HCT116 (cell line): Measurements from ENCODE around the gene NIF3L1. TPM values are rescaled to one million over a fixed set of nuclear protein-coding genes. Genes with fewer than 3 reads are reported as not detected.

Source experiments
- ATAC-seq: fragments of 200-7000 bp; cut with Tn5 transposase; 2 replicates; pipeline ENCODE4 v1.9.1; 2020; ENCODE audit warnings: mild to moderate bottlenecking, moderate library complexity
- BruUV-seq: library from RNA; stranded (reverse); fragments of 400-500 nt; replicated peaks from 2 replicates; lab custom pipeline; 2021; lab: Mats Ljungman, UMichigan
- CTCF ChIA-PET: fragments of 300-600 bp; sonication (Branson Sonifier 250); formaldehyde crosslinking; loops from one replicate; lab custom pipeline; 2021; ENCODE audit warnings: antibody characterized with exemption; lab: Charles Lee
- POLR2A ChIA-PET: fragments of 300-600, 350-600 bp; sonication (Branson Sonifier 250); formaldehyde crosslinking; loops from one replicate; lab custom pipeline; 2021; ENCODE audit warnings: antibody characterized with exemption; lab: Charles Lee
- RAD21 ChIA-PET, 2 experiments: fragments of 300-600 bp; sonication (Branson Sonifier 250); formaldehyde crosslinking; loops; one replicate each; lab custom pipeline; 2023; ENCODE audit warnings: low total read pairs in 2 of 2; ENCODE audit not compliant: uncharacterized antibody in 2 of 2, unreplicated experiment in 2 of 2, low non-redundant PET in 1 of 2; lab: Charles Lee
- DNase-seq: peaks from one replicate; pipeline ENCODE4 v3.0.0-alpha.2; 2010; ENCODE audit warnings: low read depth, low spot score
- H2AFZ ChIP-seq: fragments of 200-600 bp; shearing (Covaris generic), sonication (generic); 2 replicates; pipeline ENCODE4 v1.6.1; 2017; ENCODE audit warnings: low read depth, mixed run types, mixed read lengths, antibody characterized with exemption, low read length; ENCODE audit not compliant: poor library complexity, severe bottlenecking
- H3K27ac ChIP-seq: 2 replicates; pipeline ENCODE4 v1.5.1; 2012; ENCODE audit warnings: low read depth, low read length
- H3K27me3 ChIP-seq: fragments of 200-600 bp; sonication (generic); 2 replicates; pipeline ENCODE4 v1.6.1; 2016; ENCODE audit warnings: mixed run types, low read length, mixed read lengths; ENCODE audit not compliant: insufficient read depth
- H3K36me3 ChIP-seq, 2 experiments: fragments of 200-500 bp in 1 of 2; fragments of 200-600 bp in 1 of 2; sonication (Bioruptor generic) in 1 of 2; sonication (generic) in 1 of 2; 2 replicates each; pipeline versions ENCODE4 v1.5.1 to v1.6.1; 2014 to 2016; ENCODE audit warnings: low read length in 2 of 2, inconsistent platforms in 1 of 2, mixed read lengths in 1 of 2, mixed run types in 1 of 2; ENCODE audit not compliant: insufficient read depth in 2 of 2, control insufficient read depth in 1 of 2
- H3K4me1 ChIP-seq, 2 experiments: fragments of 200-600 bp in 1 of 2; sonication (generic) in 1 of 2; 2 replicates each; pipeline versions ENCODE4 v1.5.1 to v1.6.1; 2012 to 2017; ENCODE audit warnings: low read length in 2 of 2, inconsistent platforms in 1 of 2, mild to moderate bottlenecking in 1 of 2, mixed read lengths in 1 of 2, mixed run types in 1 of 2, moderate library complexity in 1 of 2; ENCODE audit not compliant: insufficient read depth in 2 of 2, control insufficient read depth in 1 of 2
- H3K4me2 ChIP-seq: fragments of 200-600 bp; sonication (generic); 2 replicates; pipeline ENCODE4 v1.6.1; 2017; ENCODE audit warnings: mixed run types, low read length, mixed read lengths
- H3K4me3 ChIP-seq, 2 experiments: fragments of 200-600 bp in 1 of 2; sonication (generic) in 1 of 2; replicated peaks in 1 of 2; 2 replicates each; pipeline ENCODE4 v1.5.1; 2011 to 2016; ENCODE audit warnings: low read length in 2 of 2, control low read depth in 1 of 2, low read depth in 1 of 2, mild to moderate bottlenecking in 1 of 2, mixed read lengths in 1 of 2, mixed run types in 1 of 2
- H3K79me2 ChIP-seq: fragments of 200-600 bp; sonication (generic); 2 replicates; pipeline ENCODE4 v1.6.1; 2017; ENCODE audit warnings: mild to moderate bottlenecking, mixed run types, low read length, moderate library complexity, mixed read lengths; ENCODE audit not compliant: insufficient read depth
- H3K9ac ChIP-seq: fragments of 200-600 bp; sonication (generic); 2 replicates; pipeline ENCODE4 v1.6.1; 2016; ENCODE audit warnings: low read length, mixed read lengths
- H3K9me2 ChIP-seq: fragments of 200-600 bp; sonication (generic), shearing (Covaris generic); 2 replicates; pipeline ENCODE4 v1.6.1; 2017; ENCODE audit warnings: mixed run types, mild to moderate bottlenecking, moderate library complexity; ENCODE audit not compliant: insufficient read depth
- H3K9me3 ChIP-seq, 2 experiments: fragments of 200-500 bp in 1 of 2; fragments of 200-600 bp in 1 of 2; sonication (Bioruptor generic) in 1 of 2; sonication (generic) in 1 of 2; 2 replicates each; pipeline ENCODE4 v1.6.1; 2014 to 2017; ENCODE audit warnings: low read length in 2 of 2, mixed read lengths in 2 of 2, inconsistent platforms in 1 of 2, low read depth in 1 of 2, mild to moderate bottlenecking in 1 of 2, mixed run types in 1 of 2, moderate library complexity in 1 of 2; ENCODE audit not compliant: control insufficient read depth in 1 of 2, insufficient read depth in 1 of 2
- H4K20me1 ChIP-seq: fragments of 200-600 bp; sonication (generic), shearing (Covaris generic); 2 replicates; pipeline ENCODE4 v1.6.1; 2017; ENCODE audit warnings: mixed run types, mild to moderate bottlenecking, moderate library complexity; ENCODE audit not compliant: insufficient read depth
- CEBPB ChIP-seq: IDR thresholded peaks from 2 replicates; pipeline ENCODE4 v1.6.1; 2012; ENCODE audit warnings: low read depth
- EZH2phosphoT487 ChIP-seq: fragments of 200-600 bp; IDR thresholded peaks from 2 replicates; pipeline ENCODE4 v1.6.1; 2018; ENCODE audit warnings: antibody characterized with exemption, borderline replicate concordance
- JUND ChIP-seq: IDR thresholded peaks from 2 replicates; pipeline ENCODE4 v1.6.1; 2012
- MAX ChIP-seq: IDR thresholded peaks from 2 replicates; pipeline ENCODE4 v1.6.1; 2012
- RAD21 ChIP-seq: IDR thresholded peaks from 2 replicates; pipeline ENCODE4 v1.6.1; 2012; ENCODE audit warnings: low read depth, mild to moderate bottlenecking
- REST ChIP-seq: IDR thresholded peaks from 2 replicates; pipeline ENCODE4 v1.6.1; 2012; ENCODE audit warnings: low read depth
- SIN3A ChIP-seq: IDR thresholded peaks from 2 replicates; pipeline ENCODE4 v1.6.1; 2012; ENCODE audit warnings: low read depth
- SRF ChIP-seq: IDR thresholded peaks from 2 replicates; pipeline ENCODE4 v1.6.1; 2012; ENCODE audit warnings: low read depth
- ZBTB33 ChIP-seq: IDR thresholded peaks from 2 replicates; pipeline ENCODE4 v1.6.1; 2011; ENCODE audit warnings: mild to moderate bottlenecking, low read length, moderate library complexity; ENCODE audit not compliant: insufficient replicate concordance; ENCODE audit errors: extremely low read depth
- intact Hi-C: fragments of 100-400 bp; cut with micrococcal nuclease; formaldehyde crosslinking; loops from 2 replicates; pipeline ENCODE4 v1.10.0; 2022
- total RNA-seq: library from RNA; stranded (reverse); gene quantifications from one replicate; pipeline ENCODE4 v1.2.1, GENCODE V29; 2021; ENCODE audit not compliant: unreplicated experiment

Gene NIF3L1
- total RNA-seq, 1 experiment from 2014 or later: 44.7 TPM

GRCh38 chr2:200930947-200931626, 41.9 kb downstream of the NIF3L1 start:
- Histone ChIP-seq H3K79me2 (no peaks in the 10 kb centered on the region), H2AFZ (no peak overlapping the region), H3K27ac (no peak overlapping the region), H3K9me2 (no peaks in the 10 kb centered on the region), H3K4me1 (no peaks in the 10 kb centered on the region), H3K36me3 (peaks cover 34 to 47% of the 10 kb centered on the region in 2 experiments), H3K27me3 (no peaks in the 10 kb centered on the region), H3K4me3 (no peak overlapping the region), H4K20me1 (no peaks in the 10 kb centered on the region), H3K4me2 (no peak overlapping the region), H3K9ac (no peak overlapping the region), H3K9me3 (no peaks in the 10 kb centered on the region)
- no peak for DNase-seq
- RAD21 ChIA-PET: no interaction called here
- no peak for TF ChIP-seq RAD21
- no peak for TF ChIP-seq CEBPB
- no peak for TF ChIP-seq MAX
- TF ChIP-seq REST: no peak
- TF ChIP-seq ZBTB33: no peak
- no peak for TF ChIP-seq EZH2phosphoT487
- no peak for TF ChIP-seq SIN3A
- TF ChIP-seq JUND: no peak
- no peak for TF ChIP-seq SRF
- POLR2A ChIA-PET: no interaction called here
- ATAC-seq: no peak
- no TSS peak for BruUV-seq
- CTCF ChIA-PET: no interaction called here
- intact Hi-C loops: no loop called here
